ENCODE results near the gene TUBG1. TPM values are rescaled to one million over a fixed set of nuclear protein-coding genes. Genes with fewer than 3 reads are reported as not detected.

Gene TUBG1
- total RNA-seq, 1 experiment from 2014 or later: 140 TPM

DNA sequence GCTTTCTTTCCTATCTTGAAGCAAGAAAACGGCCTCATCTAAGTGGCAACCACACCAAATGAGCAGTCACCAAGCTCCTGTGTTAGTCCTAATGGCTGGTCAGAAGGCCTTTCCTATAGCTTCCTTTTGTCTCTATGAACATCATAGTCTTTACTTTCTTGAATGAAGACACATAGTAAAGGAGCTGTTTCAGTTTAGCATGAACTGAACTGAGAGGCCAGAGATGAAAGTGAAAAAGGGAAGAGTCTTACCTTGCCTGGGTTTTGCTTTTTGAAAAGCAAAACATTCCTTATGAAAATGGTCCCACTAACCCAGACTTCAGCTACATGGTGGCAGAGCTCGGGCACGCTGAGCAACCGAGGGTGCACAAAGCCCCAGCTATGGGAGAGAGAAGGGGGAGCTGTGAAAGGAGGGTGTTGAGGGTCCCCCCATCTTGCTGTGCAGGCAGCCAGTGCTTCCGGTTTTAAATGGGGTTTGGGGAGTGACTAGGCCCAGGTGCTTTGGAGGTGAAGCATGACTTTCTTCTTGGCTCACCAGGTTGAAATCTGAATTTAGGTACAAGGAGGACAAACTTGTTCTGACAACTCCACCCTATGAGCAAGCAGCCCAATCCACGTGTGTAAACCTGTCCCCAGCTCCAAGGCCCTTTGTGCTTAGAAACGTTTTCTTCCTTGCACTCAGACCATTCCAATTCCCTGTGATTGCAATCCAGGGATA is 22.8 kb upstream of the TUBG1 start:
- POLR2A ChIA-PET: no interaction called here
- H3K9me3 Mint-ChIP-seq: no peaks in the 10 kb centered on the region
- DNase-seq (ENCODE audit: low spot score): no peak
- TF ChIP-seq SOX15 (CRISPR knock-in tag; IDR thresholded peaks at IDR 0.05) (no peak), GABPB1 (CRISPR knock-in tag; IDR thresholded peaks at IDR 0.05) (no peak), NR3C1 (CRISPR knock-in tag; conservative IDR thresholded peaks at IDR 0.05; ENCODE audit: low read depth) (no peak), SMAD4 (CRISPR knock-in tag; IDR thresholded peaks at IDR 0.05) (no peak), ZNF317 (CRISPR knock-in tag; IDR thresholded peaks at IDR 0.05; ENCODE audit: borderline replicate concordance, low read depth) (no peak)
- no peaks in the 10 kb centered on the region for H3K27me3 Mint-ChIP-seq (ENCODE audit: low read depth)
- no peaks in the 10 kb centered on the region for H3K4me1 Mint-ChIP-seq
- no peak overlapping the region for H3K4me3 Mint-ChIP-seq
- H3K36me3 Mint-ChIP-seq: peaks cover 51% of the 10 kb centered on the region
- ATAC-seq: no peak
- no peak overlapping the region for H3K27ac Mint-ChIP-seq
- CTCF ChIA-PET: interaction anchor here (1.2 to 2.5 kb wide), 2 partner anchors 8 to 94 kb away, joined by 3 to 10 read pairs; partner anchors contain the start of gene PSMC3IP

DNA sequence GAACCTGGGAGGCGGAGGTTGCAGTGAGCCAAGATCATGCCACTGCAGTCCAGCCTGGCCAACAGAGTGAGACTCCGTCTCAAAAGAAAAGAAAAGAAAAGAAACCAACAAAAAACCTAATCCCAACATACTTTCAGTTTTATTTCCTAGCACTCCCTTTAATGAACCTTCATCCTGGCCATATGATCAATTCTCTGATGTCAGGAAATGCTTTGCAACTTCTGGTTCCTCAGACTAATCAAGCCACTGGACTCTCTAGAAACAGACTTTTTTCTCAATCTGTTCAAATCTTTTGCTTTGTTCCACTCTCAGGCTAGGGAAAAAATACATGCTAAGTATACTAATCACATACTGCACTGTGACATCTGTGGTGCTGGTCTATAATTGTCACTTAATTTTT is 18.6 kb upstream of the TUBG1 start:
- H3K4me1 Mint-ChIP-seq: no peaks in the 10 kb centered on the region
- ChIA-PET POLR2A (interaction anchor here (0.6 kb wide), 1 partner anchor 30 kb away, joined by 6 read pairs; no protein-coding TSS in a partner anchor), CTCF (no interaction called here)
- no peaks in the 10 kb centered on the region for H3K27me3 Mint-ChIP-seq (ENCODE audit: low read depth)
- ATAC-seq: no peak
- TF ChIP-seq CBFB (CRISPR knock-in tag; IDR thresholded peaks at IDR 0.05; ENCODE audit: low read depth) (no peak), PRRX2 (CRISPR knock-in tag; IDR thresholded peaks at IDR 0.05) (no peak), SP1 (CRISPR knock-in tag; conservative IDR thresholded peaks at IDR 0.05) (no peak), OVOL2 (CRISPR knock-in tag; IDR thresholded peaks at IDR 0.05; ENCODE audit: borderline replicate concordance) (no peak), NR1H2 (CRISPR knock-in tag; IDR thresholded peaks at IDR 0.05) (no peak), TP53 (CRISPR knock-in tag; IDR thresholded peaks at IDR 0.05) (no peak), MYBL2 (CRISPR knock-in tag; IDR thresholded peaks at IDR 0.05) (no peak), SMAD4 (CRISPR knock-in tag; IDR thresholded peaks at IDR 0.05) (no peak)
- TF ChIP-seq, protein P1, sequence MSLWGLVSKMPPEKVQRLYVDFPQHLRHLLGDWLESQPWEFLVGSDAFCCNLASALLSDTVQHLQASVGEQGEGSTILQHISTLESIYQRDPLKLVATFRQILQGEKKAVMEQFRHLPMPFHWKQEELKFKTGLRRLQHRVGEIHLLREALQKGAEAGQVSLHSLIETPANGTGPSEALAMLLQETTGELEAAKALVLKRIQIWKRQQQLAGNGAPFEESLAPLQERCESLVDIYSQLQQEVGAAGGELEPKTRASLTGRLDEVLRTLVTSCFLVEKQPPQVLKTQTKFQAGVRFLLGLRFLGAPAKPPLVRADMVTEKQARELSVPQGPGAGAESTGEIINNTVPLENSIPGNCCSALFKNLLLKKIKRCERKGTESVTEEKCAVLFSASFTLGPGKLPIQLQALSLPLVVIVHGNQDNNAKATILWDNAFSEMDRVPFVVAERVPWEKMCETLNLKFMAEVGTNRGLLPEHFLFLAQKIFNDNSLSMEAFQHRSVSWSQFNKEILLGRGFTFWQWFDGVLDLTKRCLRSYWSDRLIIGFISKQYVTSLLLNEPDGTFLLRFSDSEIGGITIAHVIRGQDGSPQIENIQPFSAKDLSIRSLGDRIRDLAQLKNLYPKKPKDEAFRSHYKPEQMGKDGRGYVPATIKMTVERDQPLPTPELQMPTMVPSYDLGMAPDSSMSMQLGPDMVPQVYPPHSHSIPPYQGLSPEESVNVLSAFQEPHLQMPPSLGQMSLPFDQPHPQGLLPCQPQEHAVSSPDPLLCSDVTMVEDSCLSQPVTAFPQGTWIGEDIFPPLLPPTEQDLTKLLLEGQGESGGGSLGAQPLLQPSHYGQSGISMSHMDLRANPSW (CRISPR knock-in tag; conservative IDR thresholded peaks at IDR 0.05; ENCODE audit: low read depth): no peak
- TF ChIP-seq, protein P2, sequence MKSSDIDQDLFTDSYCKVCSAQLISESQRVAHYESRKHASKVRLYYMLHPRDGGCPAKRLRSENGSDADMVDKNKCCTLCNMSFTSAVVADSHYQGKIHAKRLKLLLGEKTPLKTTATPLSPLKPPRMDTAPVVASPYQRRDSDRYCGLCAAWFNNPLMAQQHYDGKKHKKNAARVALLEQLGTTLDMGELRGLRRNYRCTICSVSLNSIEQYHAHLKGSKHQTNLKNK (CRISPR knock-in tag; IDR thresholded peaks at IDR 0.05): no peak
- no peaks in the 10 kb centered on the region for H3K9me3 Mint-ChIP-seq
- H3K4me3 Mint-ChIP-seq: no peak overlapping the region
- DNase-seq (ENCODE audit: low spot score): no peak
- no peak overlapping the region for H3K27ac Mint-ChIP-seq
- peaks cover 23% of the 10 kb centered on the region for H3K36me3 Mint-ChIP-seq

DNA sequence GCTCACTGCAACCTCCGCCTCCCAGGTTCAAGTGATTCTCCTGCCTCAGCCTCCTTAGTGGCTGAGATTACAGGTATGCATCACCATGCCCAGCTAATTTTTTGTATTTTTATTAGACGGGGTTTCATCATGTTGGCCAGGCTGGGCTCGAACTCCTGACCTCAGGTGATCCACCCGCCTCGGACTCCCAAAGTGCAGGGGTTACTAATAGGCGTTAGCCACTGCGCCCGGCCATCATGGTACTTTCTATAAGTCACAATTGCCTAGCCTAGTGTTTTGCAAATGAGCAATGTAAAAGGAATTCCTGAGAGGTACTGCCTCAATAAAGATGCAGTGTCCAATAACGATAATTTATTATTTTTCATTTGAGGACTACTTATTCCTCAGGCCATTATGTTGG is 18.1 kb upstream of the TUBG1 start:
- Mint-ChIP-seq H3K27ac (no peak overlapping the region), H3K4me3 (no peak overlapping the region), H3K27me3 (ENCODE audit: low read depth) (no peaks in the 10 kb centered on the region), H3K9me3 (no peaks in the 10 kb centered on the region), H3K36me3 (peaks cover 21% of the 10 kb centered on the region), H3K4me1 (no peaks in the 10 kb centered on the region)
- no peak for ATAC-seq
- POLR2A ChIA-PET: no interaction called here
- DNase-seq (ENCODE audit: low spot score): no peak
- TF ChIP-seq ZNF416 (CRISPR knock-in tag; IDR thresholded peaks at IDR 0.05): no peak
- TF ChIP-seq, protein P3, sequence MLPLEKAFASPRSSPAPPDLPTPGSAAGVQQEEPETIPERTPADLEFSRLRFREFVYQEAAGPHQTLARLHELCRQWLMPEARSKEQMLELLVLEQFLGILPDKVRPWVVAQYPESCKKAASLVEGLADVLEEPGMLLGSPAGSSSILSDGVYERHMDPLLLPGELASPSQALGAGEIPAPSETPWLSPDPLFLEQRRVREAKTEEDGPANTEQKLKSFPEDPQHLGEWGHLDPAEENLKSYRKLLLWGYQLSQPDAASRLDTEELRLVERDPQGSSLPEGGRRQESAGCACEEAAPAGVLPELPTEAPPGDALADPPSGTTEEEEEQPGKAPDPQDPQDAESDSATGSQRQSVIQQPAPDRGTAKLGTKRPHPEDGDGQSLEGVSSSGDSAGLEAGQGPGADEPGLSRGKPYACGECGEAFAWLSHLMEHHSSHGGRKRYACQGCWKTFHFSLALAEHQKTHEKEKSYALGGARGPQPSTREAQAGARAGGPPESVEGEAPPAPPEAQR (CRISPR knock-in tag; IDR thresholded peaks at IDR 0.05): no peak
- TF ChIP-seq GRHL2 (CRISPR knock-in tag; IDR thresholded peaks at IDR 0.05; ENCODE audit: insufficient replicate concordance, severe bottlenecking): no peak
- CTCF ChIA-PET: interaction anchor here (0.6 to 1.0 kb wide), 2 partner anchors 10 to 13 kb away, joined by 3 to 7 read pairs; no protein-coding TSS in a partner anchor

Data from WTC11 (cell line).